Heart left ventricle (tissue), 16 donors: Measurements from ENCODE around the gene SYNDIG1. TPM values are rescaled to one million over a fixed set of nuclear protein-coding genes. Genes with fewer than 3 reads are reported as not detected.

Experiments
- ATAC-seq, 4 donors: fragments of 200-7000 bp; cut with Tn5 transposase; one replicate each; pipeline ENCODE4 v1.9.1; 2020 to 2022; ENCODE audit warnings: moderate library complexity in 4 of 4, mild to moderate bottlenecking in 3 of 4, moderate number of reproducible peaks in 1 of 4
- DNase-seq, 5 donors: peaks; one replicate each; pipeline ENCODE4 v3.0.0-alpha.2; 2020
- H3K27ac ChIP-seq, 12 donors: fragments of 200-600 bp; sonication (generic) in 4 of 12; one replicate each; pipeline versions ENCODE4 v1.5.0 to v1.8.0; 2016 to 2022; ENCODE audit warnings: mild to moderate bottlenecking in 2 of 12
- H3K27me3 ChIP-seq, 9 donors: fragments of 200-600 bp; sonication (generic) in 2 of 9; one replicate each; pipeline versions ENCODE4 v1.5.1 to v1.8.0; 2016 to 2022; ENCODE audit warnings: mild to moderate bottlenecking in 3 of 9
- H3K36me3 ChIP-seq, 9 donors: fragments of 200-600 bp; sonication (generic) in 2 of 9; one replicate each; pipeline versions ENCODE4 v1.5.0 to v1.8.0; 2018 to 2022; ENCODE audit warnings: mild to moderate bottlenecking in 2 of 9
- H3K4me1 ChIP-seq, 12 donors: fragments of 200-600 bp; sonication (generic) in 4 of 12; one replicate each; pipeline versions ENCODE4 v1.5.0 to v1.8.0; 2016 to 2022; ENCODE audit warnings: mild to moderate bottlenecking in 3 of 12
- H3K4me3 ChIP-seq, 12 donors: fragments of 200-600 bp; sonication (generic) in 4 of 12; one replicate each; pipeline versions ENCODE4 v1.5.0 to v1.8.0; 2017 to 2022; ENCODE audit warnings: mild to moderate bottlenecking in 9 of 12, moderate library complexity in 4 of 12
- H3K9me3 ChIP-seq, 12 donors: fragments of 200-600 bp; sonication (generic) in 4 of 12; one replicate each; pipeline versions ENCODE4 v1.5.0 to v1.8.0; 2016 to 2022; ENCODE audit warnings: mild to moderate bottlenecking in 1 of 12
- POLR2A ChIP-seq, 2 donors: fragments of 450-650 bp; IDR thresholded peaks; one replicate each; pipeline ENCODE4 v1.6.1; 2017; ENCODE audit warnings: antibody characterized with exemption in 2 of 2, mild to moderate bottlenecking in 2 of 2, moderate library complexity in 2 of 2
- WGBS, 4 donors: extraction: QIAGEN DNeasy Blood & Tissue Kit in 2 of 4; methylation state at CpG; one replicate each; pipeline versions ENCODE4 v1.1.5 to v1.1.7; 2013 to 2018; 5-methylcytosine and 5-hydroxymethylcytosine counted together
- intact Hi-C, 10 donors: fragments of 100-400 bp; cut with DNase I; formaldehyde crosslinking; loops; one replicate each; pipeline versions ENCODE4 v1.11.1 to v1.14.2; 2022
- polyA plus RNA-seq, 2 donors: library from polyadenylated mRNA; stranded (reverse); fragments of 200-250 nt; gene quantifications; one replicate each; pipeline ENCODE4 v1.2.3, GENCODE V29; 2013
- total RNA-seq, 9 donors: library from RNA; depleted of rRNA in 2 of 9; stranded (reverse); fragments of >200 nt in 2 of 9; fragmentation: NEBNext Ultra II Directional in 3 of 9; extraction: Animal tissue kit (Norgen Biotek cat#: 25700) in 3 of 9; gene quantifications; one replicate each; pipeline versions ENCODE4 v1.1.0 to v1.2.4, GENCODE V29; 2016 to 2023
- TF ChIP-seq, protein P1 (sequence below), 12 donors: fragments of 200-600 bp; sonication (generic) in 4 of 12; IDR thresholded peaks; one replicate each; pipeline versions ENCODE4 v1.5.0 to v1.8.0; 2018 to 2022; ENCODE audit warnings: antibody characterized with exemption in 12 of 12, mild to moderate bottlenecking in 5 of 12
- donor health status: ischemic (EF 13 %, LVEDD 7.1; RV severe dilation, severe dysfunction).
- donor health status: healthy with polysubstance abuse.
- donor health status: DM: no; HTN: yes; CAD: no.
- donor health status: DM: no; HTN: no; CAD: no.
- donor health status: ischemic (EF 25% LVEDD 6.9; RV normal size, moderate dysfunction).
- donor health status: ischemic (EF 25% LVEDD 5.7; RV mildly dilated, moderate dysfunction).
- donor health status: healthy.
- donor health status: DM: yes; HTN: yes; CAD: no.
- donor health status: ischemic (EF 35%, LVEDD 5.7; RV mildly dilated, moderate dysfunction).
- donor health status: nonischemic (EF 11% LVEDD 7.7; RV severe dilation, severe dysfunction).
- donor health status: DM: yes; HTN: yes; CAD: no.
- donor health status: PGD.
- donor health status: ischemic (EF 29% LVEDD 5.4; RV normal size, mild dysfunction).
- donor health status: nonischemic (EF 23%, LVEDD 6.1; RV moderate dilation, normal function).

SYNDIG1 gene
- total and polyA plus RNA-seq, 11 donors, result 8.4 to 41.8 (median 23.0) TPM

DNA sequence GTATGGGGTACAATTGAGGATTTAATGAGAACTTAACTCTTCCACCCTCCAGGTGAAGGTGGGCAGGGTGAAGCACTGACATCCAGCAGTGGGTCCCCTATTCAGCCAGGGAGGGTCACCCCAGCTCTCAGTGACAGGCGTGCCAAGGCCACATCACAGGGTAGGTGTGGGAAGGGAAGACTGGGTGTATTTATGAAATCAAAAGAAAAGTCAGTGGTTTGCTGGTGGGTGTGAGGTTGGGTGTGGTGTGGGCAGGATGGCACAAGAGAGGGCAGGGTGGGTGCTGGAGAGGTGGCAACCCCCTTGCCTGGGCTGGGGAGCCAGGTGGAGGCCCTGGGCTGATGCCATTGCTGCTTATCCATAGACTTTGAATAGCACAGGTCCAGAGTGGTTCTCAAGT, 16.6 kb downstream of the SYNDIG1 start:
- Histone ChIP-seq H3K27ac (no peak overlapping the region), H3K4me3 (no peak overlapping the region), H3K9me3 (no peaks in the 10 kb centered on the region), H3K36me3 (no peaks in the 10 kb centered on the region), H3K27me3 (no peaks in the 10 kb centered on the region), H3K4me1 (peaks cover 0 to 29% (median 0%) of the 10 kb centered on the region in 12 donors)
- intact Hi-C loops, result no loop called here
- no peak for ATAC-seq
- no peak for DNase-seq
- 79 to 85% (median 84%) methylated on average over 1 of the region's 1 CpG for WGBS, 4 donors
- TF ChIP-seq POLR2A (IDR thresholded peaks at IDR 0.05), result no peak
- TF ChIP-seq, protein P1, sequence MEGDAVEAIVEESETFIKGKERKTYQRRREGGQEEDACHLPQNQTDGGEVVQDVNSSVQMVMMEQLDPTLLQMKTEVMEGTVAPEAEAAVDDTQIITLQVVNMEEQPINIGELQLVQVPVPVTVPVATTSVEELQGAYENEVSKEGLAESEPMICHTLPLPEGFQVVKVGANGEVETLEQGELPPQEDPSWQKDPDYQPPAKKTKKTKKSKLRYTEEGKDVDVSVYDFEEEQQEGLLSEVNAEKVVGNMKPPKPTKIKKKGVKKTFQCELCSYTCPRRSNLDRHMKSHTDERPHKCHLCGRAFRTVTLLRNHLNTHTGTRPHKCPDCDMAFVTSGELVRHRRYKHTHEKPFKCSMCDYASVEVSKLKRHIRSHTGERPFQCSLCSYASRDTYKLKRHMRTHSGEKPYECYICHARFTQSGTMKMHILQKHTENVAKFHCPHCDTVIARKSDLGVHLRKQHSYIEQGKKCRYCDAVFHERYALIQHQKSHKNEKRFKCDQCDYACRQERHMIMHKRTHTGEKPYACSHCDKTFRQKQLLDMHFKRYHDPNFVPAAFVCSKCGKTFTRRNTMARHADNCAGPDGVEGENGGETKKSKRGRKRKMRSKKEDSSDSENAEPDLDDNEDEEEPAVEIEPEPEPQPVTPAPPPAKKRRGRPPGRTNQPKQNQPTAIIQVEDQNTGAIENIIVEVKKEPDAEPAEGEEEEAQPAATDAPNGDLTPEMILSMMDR (IDR thresholded peaks at IDR 0.05), result no peak

DNA sequence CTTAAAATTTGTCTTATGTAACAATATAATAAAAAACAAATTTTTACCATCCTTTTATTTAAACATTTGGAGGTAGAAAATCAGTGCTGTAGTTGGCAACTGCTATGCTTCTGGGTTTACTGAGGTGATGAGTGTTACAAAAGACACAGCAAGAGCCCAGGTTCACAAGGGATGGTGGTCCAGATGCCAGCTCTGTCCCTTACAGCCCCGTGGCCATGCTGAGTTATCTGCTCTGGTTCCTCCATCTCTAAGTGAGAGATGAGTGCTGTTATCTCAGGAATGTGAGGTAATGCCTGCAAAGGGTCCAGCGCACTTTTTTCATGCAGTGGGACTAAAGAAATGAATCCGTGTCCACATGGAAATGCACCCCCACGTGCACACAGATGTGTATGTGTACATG, 17.8 kb downstream of the SYNDIG1 start:
- DNase-seq (no peak), ATAC-seq (no peak)
- H3K9me3 ChIP-seq, result no peaks in the 10 kb centered on the region
- peaks cover 0 to 41% (median 5%) of the 10 kb centered on the region in 12 donors for H3K4me1 ChIP-seq
- H3K27ac ChIP-seq, result no peak overlapping the region
- intact Hi-C loops, result no loop called here
- no peaks in the 10 kb centered on the region for H3K27me3 ChIP-seq
- H3K36me3 ChIP-seq, result no peaks in the 10 kb centered on the region
- H3K4me3 ChIP-seq, result no peak overlapping the region
- TF ChIP-seq, protein P1 (IDR thresholded peaks at IDR 0.05), result no peak
- no peak for TF ChIP-seq POLR2A (IDR thresholded peaks at IDR 0.05)
- 26 to 35% (median 34%) methylated on average over 4 of the region's 4 CpGs for WGBS, 4 donors

GRCh38 chr20:24487648-24488047, 18.2 kb downstream of the SYNDIG1 start:
- Histone ChIP-seq H3K4me1 (peaks cover 0 to 45% (median 6%) of the 10 kb centered on the region in 12 donors), H3K4me3 (no peak overlapping the region), H3K9me3 (no peaks in the 10 kb centered on the region), H3K27me3 (no peaks in the 10 kb centered on the region), H3K36me3 (no peaks in the 10 kb centered on the region), H3K27ac (no peak overlapping the region)
- 76 to 78% (median 77%) methylated on average over 7 of the region's 7 CpGs for WGBS, 4 donors
- no peak for TF ChIP-seq POLR2A (IDR thresholded peaks at IDR 0.05)
- TF ChIP-seq, protein P1 (IDR thresholded peaks at IDR 0.05), result no peak
- no peak for DNase-seq
- ATAC-seq, result no peak
- intact Hi-C loops, result no loop called here

GRCh38 chr20:24488064-24488799, 18.8 kb downstream of the SYNDIG1 start:
- ATAC-seq (no peak), DNase-seq (no peak)
- intact Hi-C loops, result no loop called here
- Histone ChIP-seq H3K4me1 (peaks cover 0 to 46% (median 6%) of the 10 kb centered on the region in 12 donors), H3K27ac (no peak overlapping the region), H3K27me3 (no peaks in the 10 kb centered on the region), H3K9me3 (no peaks in the 10 kb centered on the region), H3K36me3 (no peaks in the 10 kb centered on the region), H3K4me3 (no peak overlapping the region)
- 62 to 68% (median 67%) methylated on average over 10 to 11 of the region's 11 CpGs for WGBS, 4 donors
- no peak for TF ChIP-seq POLR2A (IDR thresholded peaks at IDR 0.05)
- TF ChIP-seq, protein P1 (IDR thresholded peaks at IDR 0.05), result no peak
